Neural cell (in vitro differentiated cells): Measurements from ENCODE around the gene COL17A1. TPM values are rescaled to one million over a fixed set of nuclear protein-coding genes. Genes with fewer than 3 reads are reported as not detected.

Experiments
- H2AFZ ChIP-seq: fragments of 200-600, 300-800 bp; sonication (generic), shearing (Covaris generic); 2 replicates; pipeline ENCODE4 v1.6.0; 2014; ENCODE audit warnings: low read depth, mild to moderate bottlenecking, antibody characterized with exemption, low read length, moderate library complexity
- H3F3A ChIP-seq: fragments of 200-600 bp; shearing (Covaris generic); 2 replicates; pipeline ENCODE4 v1.6.1; 2016; ENCODE audit warnings: mild to moderate bottlenecking, moderate library complexity, mixed read lengths, antibody characterized with exemption, low read length; ENCODE audit not compliant: insufficient read depth, poor library complexity, severe bottlenecking
- H3K27ac ChIP-seq: fragments of 200-600, 300-800 bp; sonication (generic), shearing (Covaris generic); 2 replicates; pipeline ENCODE4 v1.5.1; 2014; ENCODE audit warnings: mild to moderate bottlenecking, low read length, moderate library complexity
- H3K27me3 ChIP-seq: fragments of 300-800, 200-600 bp; sonication (generic), shearing (Covaris generic); 2 replicates; pipeline ENCODE4 v1.6.0; 2014; ENCODE audit warnings: mild to moderate bottlenecking, low read depth, low read length, moderate library complexity; ENCODE audit not compliant: insufficient read depth
- H3K36me3 ChIP-seq: fragments of 300-800, 200-600 bp; sonication (generic), shearing (Covaris generic); 2 replicates; pipeline ENCODE4 v1.5.1; 2014; ENCODE audit warnings: mild to moderate bottlenecking, antibody characterized with exemption, low read length, moderate library complexity; ENCODE audit not compliant: insufficient read depth
- H3K4me2 ChIP-seq: fragments of 300-800, 200-600 bp; sonication (generic), shearing (Covaris generic); 2 replicates; pipeline ENCODE4 v1.6.0; 2014; ENCODE audit warnings: mild to moderate bottlenecking, low read length
- H3K4me3 ChIP-seq: fragments of 300-800, 200-600 bp; sonication (generic), shearing (Covaris generic); 2 replicates; pipeline ENCODE4 v1.5.1; 2014; ENCODE audit warnings: mild to moderate bottlenecking, low read length, moderate library complexity
- H3K79me2 ChIP-seq: fragments of 200-600 bp; shearing (Covaris generic); replicated peaks from 2 replicates; pipeline ENCODE4 v1.6.0; 2014; ENCODE audit warnings: mild to moderate bottlenecking, low read length, moderate library complexity; ENCODE audit not compliant: insufficient read depth
- H3K9ac ChIP-seq: fragments of 300-800, 200-600 bp; sonication (generic), shearing (Covaris generic); 2 replicates; pipeline ENCODE4 v1.6.1; 2016; ENCODE audit warnings: mild to moderate bottlenecking, low read length, mixed read lengths
- H3K9me2 ChIP-seq: fragments of 200-600 bp; shearing (Covaris generic); 2 replicates; pipeline ENCODE4 v1.6.1; 2016; ENCODE audit warnings: mild to moderate bottlenecking, low read length, mixed read lengths; ENCODE audit not compliant: insufficient read depth
- H3K9me3 ChIP-seq: fragments of 200-600, 300-800 bp; sonication (generic), shearing (Covaris generic); 2 replicates; pipeline ENCODE4 v1.6.1; 2016; ENCODE audit warnings: mild to moderate bottlenecking, mixed run types, low read length, moderate library complexity, mixed read lengths
- H4K20me1 ChIP-seq: fragments of 200-600 bp; shearing (Covaris generic); 2 replicates; pipeline ENCODE4 v1.6.1; 2016; ENCODE audit warnings: mild to moderate bottlenecking, mixed run types; ENCODE audit not compliant: insufficient read depth
- EP300 ChIP-seq: fragments of 450-650 bp; conservative IDR thresholded peaks from 2 replicates; pipeline ENCODE4 v1.6.1; 2014; ENCODE audit warnings: antibody characterized with exemption, mild to moderate bottlenecking, moderate library complexity; ENCODE audit not compliant: poor library complexity, severe bottlenecking
- EZH2 ChIP-seq: fragments of 200-600, 300-800 bp; shearing (Covaris generic), sonication (generic); IDR thresholded peaks from 2 replicates; pipeline ENCODE4 v1.6.1; 2014; ENCODE audit warnings: antibody characterized with exemption, low read length, borderline replicate concordance, mild to moderate bottlenecking; ENCODE audit not compliant: insufficient read depth, poor library complexity, severe bottlenecking
- MXI1 ChIP-seq: fragments of 450-650 bp; conservative IDR thresholded peaks from 2 replicates; pipeline ENCODE4 v1.6.1; 2014; ENCODE audit warnings: antibody characterized with exemption, mild to moderate bottlenecking; ENCODE audit not compliant: poor library complexity, severe bottlenecking
- POLR2AphosphoS5 ChIP-seq: IDR thresholded peaks from 2 replicates; pipeline ENCODE4 v1.6.1; 2012
- RAD21 ChIP-seq: fragments of 450-650 bp; conservative IDR thresholded peaks from 2 replicates; pipeline ENCODE4 v1.6.1; 2014; ENCODE audit warnings: antibody characterized with exemption, mild to moderate bottlenecking, moderate library complexity
- REST ChIP-seq: IDR thresholded peaks from 2 replicates; pipeline ENCODE4 v1.6.1; 2012; ENCODE audit warnings: borderline replicate concordance
- SMC3 ChIP-seq: fragments of 450-650 bp; conservative IDR thresholded peaks from 2 replicates; pipeline ENCODE4 v1.6.1; 2014; ENCODE audit warnings: antibody characterized with exemption, mild to moderate bottlenecking, moderate library complexity; ENCODE audit not compliant: poor library complexity
- TAF1 ChIP-seq: IDR thresholded peaks from 2 replicates; pipeline ENCODE4 v1.6.1; 2012; ENCODE audit warnings: low read depth
- polyA plus RNA-seq: library from polyadenylated mRNA; depleted of rRNA; stranded (reverse); fragments of >200 nt; gene quantifications from 2 replicates; pipeline ENCODE4 v1.2.3, GENCODE V29; 2014
- TF ChIP-seq, protein P1 (sequence below): fragments of 450-650 bp; IDR thresholded peaks from 2 replicates; pipeline ENCODE4 v1.5.1; 2014; ENCODE audit warnings: antibody characterized with exemption, mild to moderate bottlenecking, moderate library complexity; ENCODE audit not compliant: poor library complexity, severe bottlenecking

COL17A1 gene
- polyA plus RNA-seq, 1 donor from 2014 or later = not detected

DNA sequence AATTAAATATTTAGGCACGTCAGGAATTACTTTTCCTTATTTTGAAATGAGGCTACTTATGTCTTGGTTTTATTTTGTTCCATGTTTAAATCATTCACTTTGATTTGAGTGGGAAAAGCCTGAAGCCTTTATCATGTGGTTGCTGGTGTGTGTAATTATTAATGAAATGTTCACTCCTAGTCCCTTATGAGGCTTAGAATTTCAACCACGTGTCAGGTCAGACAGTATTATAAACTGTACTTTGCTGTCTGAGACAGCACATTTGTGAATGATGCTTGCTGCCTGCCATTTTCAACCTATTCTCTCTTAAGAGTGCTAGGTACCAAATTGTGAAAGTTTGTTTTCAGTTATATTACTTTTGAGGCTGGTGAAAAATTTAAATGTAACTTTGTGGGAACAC lies 58.9 kb downstream of the COL17A1 start:
- Histone ChIP-seq H3K36me3 (peaks cover 6% of the 10 kb centered on the region), H3K27ac (no peak overlapping the region)

GRCh38 chr10:104025524-104025923 lies 60.2 kb downstream of the COL17A1 start:
- peaks cover 9% of the 10 kb centered on the region for H3K36me3 ChIP-seq
- no peak overlapping the region for H3K4me2 ChIP-seq
- H4K20me1 ChIP-seq = no peaks in the 10 kb centered on the region
- H3K79me2 ChIP-seq = no peaks in the 10 kb centered on the region
- H3K9me2 ChIP-seq = no peaks in the 10 kb centered on the region
- no peaks in the 10 kb centered on the region for H3K27me3 ChIP-seq
- H2AFZ ChIP-seq = no peak overlapping the region
- H3K4me3 ChIP-seq = no peak overlapping the region
- no peaks in the 10 kb centered on the region for H3F3A ChIP-seq
- no peak overlapping the region for H3K27ac ChIP-seq
- no peaks in the 10 kb centered on the region for H3K9me3 ChIP-seq
- H3K9ac ChIP-seq = no peak overlapping the region
- TF ChIP-seq, protein P1, sequence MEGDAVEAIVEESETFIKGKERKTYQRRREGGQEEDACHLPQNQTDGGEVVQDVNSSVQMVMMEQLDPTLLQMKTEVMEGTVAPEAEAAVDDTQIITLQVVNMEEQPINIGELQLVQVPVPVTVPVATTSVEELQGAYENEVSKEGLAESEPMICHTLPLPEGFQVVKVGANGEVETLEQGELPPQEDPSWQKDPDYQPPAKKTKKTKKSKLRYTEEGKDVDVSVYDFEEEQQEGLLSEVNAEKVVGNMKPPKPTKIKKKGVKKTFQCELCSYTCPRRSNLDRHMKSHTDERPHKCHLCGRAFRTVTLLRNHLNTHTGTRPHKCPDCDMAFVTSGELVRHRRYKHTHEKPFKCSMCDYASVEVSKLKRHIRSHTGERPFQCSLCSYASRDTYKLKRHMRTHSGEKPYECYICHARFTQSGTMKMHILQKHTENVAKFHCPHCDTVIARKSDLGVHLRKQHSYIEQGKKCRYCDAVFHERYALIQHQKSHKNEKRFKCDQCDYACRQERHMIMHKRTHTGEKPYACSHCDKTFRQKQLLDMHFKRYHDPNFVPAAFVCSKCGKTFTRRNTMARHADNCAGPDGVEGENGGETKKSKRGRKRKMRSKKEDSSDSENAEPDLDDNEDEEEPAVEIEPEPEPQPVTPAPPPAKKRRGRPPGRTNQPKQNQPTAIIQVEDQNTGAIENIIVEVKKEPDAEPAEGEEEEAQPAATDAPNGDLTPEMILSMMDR = no peak
- no peak for TF ChIP-seq EZH2
- no peak for TF ChIP-seq REST
- TF ChIP-seq POLR2AphosphoS5 = no peak
- TF ChIP-seq MXI1 = no peak
- TF ChIP-seq SMC3 = no peak
- no peak for TF ChIP-seq TAF1
- TF ChIP-seq EP300 = no peak

More for the DNA sequence above, 58.9 kb downstream of the COL17A1 start:
- Histone ChIP-seq H3K27me3 (no peaks in the 10 kb centered on the region), H4K20me1 (no peaks in the 10 kb centered on the region), H3K79me2 (no peaks in the 10 kb centered on the region), H3F3A (no peaks in the 10 kb centered on the region), H3K9me2 (no peaks in the 10 kb centered on the region), H3K9ac (no peak overlapping the region), H3K4me3 (no peak overlapping the region), H3K9me3 (no peaks in the 10 kb centered on the region), H2AFZ (no peak overlapping the region), H3K4me2 (no peak overlapping the region)
- TF ChIP-seq EZH2 (no peak), SMC3 (no peak), TAF1 (no peak), POLR2AphosphoS5 (no peak), MXI1 (no peak), RAD21 (no peak), REST (no peak), EP300 (no peak)
- TF ChIP-seq, protein P1 = no peak
